PC-3 (cell line): Measurements from ENCODE around the gene MACROD2.

Experiments used
- CTCF ChIP-seq: fragments of 300-600 bp; sonication (generic); conservative IDR thresholded peaks from 2 replicates; pipeline ENCODE4 v1.5.1; 2017; ENCODE audit warnings: antibody characterized with exemption, low read depth, mild to moderate bottlenecking, low read length
- EZH2 ChIP-seq: fragments of 300-600 bp; sonication (generic); IDR thresholded peaks from one replicate; pipeline ENCODE4 v1.6.1; 2017; ENCODE audit warnings: antibody characterized with exemption, mild to moderate bottlenecking, low read length; ENCODE audit not compliant: unreplicated experiment
- EZH2phosphoT487 ChIP-seq: fragments of 300-600 bp; sonication (generic); IDR thresholded peaks from 2 replicates; pipeline ENCODE4 v1.6.1; 2018; ENCODE audit warnings: mild to moderate bottlenecking, antibody characterized with exemption, low read length, borderline replicate concordance

GRCh38 chr20:15866916-15867730 is 1871.8 kb downstream of the MACROD2 start:
- TF ChIP-seq CTCF (no peak), EZH2 (no peak), EZH2phosphoT487 (no peak)
